GM10847 (cell line): Measurements from ENCODE around the gene WDFY3.

Source experiments
- POLR2A ChIP-seq: IDR thresholded peaks from 2 replicates; pipeline ENCODE4 v1.6.1; 2011; ENCODE audit not compliant: insufficient read length; ENCODE audit errors: extremely low read depth

Gene WDFY3

DNA sequence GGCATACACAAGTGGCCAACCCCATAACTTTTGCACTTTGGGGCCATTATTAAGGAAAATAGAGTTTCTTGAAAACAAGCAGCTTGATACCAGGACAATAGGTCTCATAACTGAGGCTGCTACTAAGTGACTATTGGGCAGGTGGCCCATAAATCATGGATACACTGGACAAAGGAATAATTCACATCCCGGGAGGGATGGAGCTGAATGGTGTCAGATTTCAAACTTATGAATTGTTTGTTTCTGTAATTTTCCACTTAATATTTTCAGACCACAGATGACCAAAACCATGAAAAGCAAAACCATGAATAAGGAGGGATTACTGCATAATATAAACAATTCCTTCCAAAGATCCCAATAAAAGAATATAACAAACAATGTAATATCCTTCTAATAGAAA, 114.4 kb downstream of the WDFY3 start:
- no peak for TF ChIP-seq POLR2A

DNA sequence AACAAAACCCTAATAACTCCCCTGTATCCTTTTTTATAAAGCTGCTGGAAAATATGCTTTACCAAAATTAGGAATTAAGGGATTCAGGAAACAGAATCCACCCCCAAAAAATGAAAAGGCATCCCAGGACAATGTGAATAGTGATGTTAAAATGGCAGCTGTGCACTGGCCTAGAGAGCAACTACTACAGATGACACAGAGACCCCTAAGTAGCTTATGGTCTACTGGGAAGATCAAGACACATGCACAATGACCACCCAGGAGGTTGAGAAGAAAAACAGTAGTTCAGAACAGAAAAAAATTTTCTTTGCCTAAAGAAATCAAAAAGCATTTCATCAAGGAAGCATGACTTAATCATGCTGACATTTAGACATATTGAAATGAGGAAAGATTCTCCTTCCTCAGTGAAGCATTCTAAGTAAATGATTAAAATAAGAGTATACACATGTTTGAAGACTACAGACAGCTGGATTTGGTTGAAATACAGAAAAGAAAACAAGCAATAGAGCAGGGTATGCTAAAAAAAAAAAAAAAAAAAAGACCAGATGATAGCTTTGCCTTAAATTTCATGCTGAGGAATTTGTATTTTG, 117.3 kb downstream of the WDFY3 start:
- TF ChIP-seq POLR2A: no peak

DNA sequence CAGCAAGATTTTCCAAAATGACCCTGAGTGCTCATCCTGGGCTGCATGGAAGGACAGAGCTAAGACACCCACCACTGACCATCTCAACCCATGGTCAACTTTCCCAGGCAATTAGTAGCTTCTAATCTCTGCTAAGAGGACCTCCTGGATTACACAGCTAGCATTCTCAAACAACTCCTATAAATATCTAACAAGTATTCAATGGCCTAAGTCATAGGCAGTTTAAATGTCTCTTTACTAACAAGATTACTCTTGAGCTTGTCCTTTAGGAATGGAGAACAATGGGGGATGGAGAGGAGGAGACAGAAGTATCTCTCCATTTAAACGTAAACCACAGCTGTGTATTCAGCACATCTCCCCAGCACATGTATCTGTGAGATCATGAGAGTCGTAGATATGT, 118.1 kb downstream of the WDFY3 start:
- TF ChIP-seq POLR2A: no peak

DNA sequence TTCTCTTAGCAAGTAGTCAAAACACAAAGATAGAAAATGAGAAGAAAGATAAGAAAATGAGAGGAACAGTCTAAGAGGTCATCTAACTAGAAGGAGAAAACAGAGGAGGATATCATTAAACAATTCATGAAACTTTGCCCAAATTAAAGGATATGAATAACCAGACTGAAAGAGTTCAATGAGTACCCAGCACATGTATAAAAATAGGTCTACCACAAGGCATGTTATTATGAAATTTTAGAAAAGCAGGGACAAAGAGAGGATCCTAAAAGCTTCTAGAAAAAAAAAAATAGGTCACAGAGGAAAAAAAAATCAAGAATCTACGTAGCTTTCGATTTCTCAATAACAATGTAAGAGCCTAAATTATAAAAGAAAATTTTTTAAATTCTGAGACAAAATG, 118.5 kb downstream of the WDFY3 start:
- TF ChIP-seq POLR2A: no peak

DNA sequence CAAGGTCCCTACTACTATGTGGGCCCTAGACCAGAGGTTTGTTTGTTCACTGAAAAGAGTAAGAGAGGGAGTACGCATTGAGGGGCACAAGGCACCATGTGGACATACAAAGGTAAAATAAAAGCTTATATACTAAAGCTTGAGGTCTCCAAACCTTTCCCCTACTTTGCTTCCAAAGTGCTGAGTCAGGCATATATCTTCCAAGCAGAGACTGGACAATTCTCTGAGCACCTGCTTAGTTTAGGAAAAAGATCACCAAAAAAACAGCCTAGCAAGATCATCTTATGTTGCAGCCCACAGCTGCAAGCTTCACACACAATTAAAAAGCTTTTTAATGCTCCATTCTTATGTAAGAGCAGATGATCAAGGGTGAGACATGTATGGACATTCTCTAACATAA, 119.5 kb downstream of the WDFY3 start:
- no peak for TF ChIP-seq POLR2A

DNA sequence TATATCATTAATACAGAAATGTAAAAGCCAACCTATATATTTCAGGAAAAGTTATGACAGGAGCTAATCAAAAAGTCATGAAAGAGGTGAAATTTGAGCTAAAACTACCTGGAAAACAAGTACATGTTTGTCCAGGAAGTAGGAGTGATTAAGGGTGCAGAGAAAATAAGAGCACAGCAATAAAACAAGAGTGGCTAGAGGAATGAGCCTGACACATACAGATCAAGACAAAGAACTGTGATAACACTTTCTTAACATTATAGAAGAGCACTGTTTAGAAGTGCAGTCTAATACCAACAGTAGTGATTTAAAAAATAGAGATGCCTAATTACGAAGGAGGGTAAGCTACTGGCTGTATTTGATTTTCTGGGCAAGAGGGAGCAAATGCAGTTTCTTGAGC, 125.1 kb downstream of the WDFY3 start:
- no peak for TF ChIP-seq POLR2A

DNA sequence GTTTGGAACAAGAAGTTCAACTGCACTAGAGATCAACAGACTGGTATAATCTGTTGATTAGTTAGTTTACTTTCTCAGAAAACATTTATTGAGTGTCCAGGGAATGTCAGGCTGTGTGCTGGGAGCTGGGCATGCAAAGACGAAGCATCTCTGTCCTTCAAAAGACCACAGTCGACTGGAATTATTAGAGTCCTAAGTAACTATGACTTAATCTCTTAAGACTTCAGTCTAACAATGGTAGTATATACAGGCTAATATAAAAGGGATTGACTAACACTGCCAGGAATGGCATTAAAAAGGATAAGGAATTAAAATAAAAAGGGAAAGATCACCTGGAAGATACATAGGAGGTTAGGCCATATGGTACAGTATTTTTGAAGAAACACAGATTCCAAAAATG, 128.7 kb downstream of the WDFY3 start:
- no peak for TF ChIP-seq POLR2A

DNA sequence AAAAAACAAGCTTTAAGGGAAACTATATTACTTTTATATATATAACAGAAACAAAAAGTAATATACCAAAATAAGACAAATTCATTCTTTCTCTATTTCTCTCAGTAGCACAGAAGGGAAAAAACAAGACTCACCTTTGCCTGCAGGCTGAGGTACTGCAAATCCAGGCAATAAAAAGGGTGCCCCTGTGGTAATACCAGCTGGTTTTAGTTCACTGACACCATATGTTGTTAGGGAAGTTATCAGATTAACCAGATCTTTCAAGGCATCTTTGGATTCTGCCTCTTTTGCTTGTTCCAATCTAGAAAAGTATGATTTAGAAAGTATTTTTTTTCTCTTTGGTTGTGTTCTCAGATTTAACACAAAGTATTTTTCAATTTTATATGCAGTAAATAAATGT, 139.8 kb downstream of the WDFY3 start:
- TF ChIP-seq POLR2A: no peak

DNA sequence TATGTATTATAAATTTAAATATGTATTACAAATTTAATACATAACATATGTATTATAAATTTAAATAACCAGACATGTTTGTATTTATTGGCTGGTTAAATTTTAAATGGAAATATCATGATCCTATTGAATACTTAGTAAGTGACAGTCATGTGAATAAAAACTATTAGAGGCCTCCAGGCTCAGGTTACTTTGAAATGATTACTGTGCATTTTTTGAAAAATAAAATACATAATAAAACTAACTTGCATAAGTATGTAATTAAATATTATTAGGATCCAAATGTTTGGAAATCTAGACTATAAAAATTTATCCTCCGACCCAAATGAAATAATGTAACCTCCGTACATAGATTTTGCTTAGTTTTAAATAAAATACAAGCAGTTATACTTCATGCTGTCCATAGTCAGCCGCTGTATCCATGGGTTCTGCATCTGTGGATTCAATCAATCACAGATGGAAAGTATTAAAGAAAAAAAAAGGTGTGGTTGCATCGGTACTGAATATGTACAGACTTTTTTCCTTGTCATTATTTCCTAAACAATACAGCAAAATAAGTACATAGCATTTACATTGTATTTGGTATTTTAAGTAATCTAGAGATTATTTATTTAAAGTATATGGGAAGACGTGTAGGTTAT, 140.7 kb downstream of the WDFY3 start:
- TF ChIP-seq POLR2A: no peak

DNA sequence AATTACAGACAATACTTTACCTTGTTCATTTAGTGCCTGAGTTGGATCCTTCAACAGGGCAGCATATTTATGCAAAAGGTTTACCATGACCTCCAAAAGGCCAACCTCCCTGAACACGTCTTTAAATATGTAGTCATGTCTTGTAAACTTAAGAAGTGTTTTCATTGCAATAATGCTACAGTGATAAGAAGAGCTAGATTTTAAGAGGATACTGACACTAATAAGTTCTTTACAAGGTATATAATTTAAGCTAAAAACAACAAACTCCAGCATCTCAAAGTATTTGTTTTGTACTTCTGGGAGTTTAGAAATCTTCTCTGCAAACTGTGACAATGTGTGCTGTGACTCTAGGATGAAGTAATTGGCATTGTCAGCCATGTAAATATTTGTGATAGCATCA, 145.4 kb downstream of the WDFY3 start:
- TF ChIP-seq POLR2A: no peak

DNA sequence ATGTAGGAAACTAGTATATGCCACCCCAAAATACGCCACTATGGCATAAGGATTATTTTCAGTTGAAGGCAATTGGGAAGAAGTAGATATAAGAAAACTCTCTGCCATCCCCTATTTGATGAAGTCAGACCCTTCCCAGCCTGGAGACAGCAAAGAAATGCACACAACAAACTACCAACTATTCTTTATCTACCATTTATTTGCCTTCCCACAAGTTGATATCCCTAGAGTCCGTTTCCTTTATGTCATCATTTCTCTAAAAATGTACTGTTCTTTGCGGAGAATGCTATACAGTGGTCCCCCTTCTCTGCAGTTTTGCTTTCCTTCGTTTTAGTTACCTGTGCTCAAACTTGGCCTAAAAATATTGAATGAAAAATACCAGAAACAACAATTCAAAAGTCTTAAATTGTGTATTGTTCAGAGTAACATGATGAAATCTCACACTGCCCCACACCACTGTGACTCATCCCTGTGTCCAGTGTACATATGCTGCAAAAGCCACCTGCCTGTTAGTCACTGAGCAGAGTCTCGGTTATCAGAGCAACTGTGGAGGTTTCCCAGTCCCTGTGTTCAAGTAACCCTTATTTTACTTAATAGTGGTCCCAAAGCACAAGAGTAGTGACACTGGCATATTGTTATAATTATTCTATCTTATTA, 152.3 kb downstream of the WDFY3 start:
- TF ChIP-seq POLR2A: no peak

DNA sequence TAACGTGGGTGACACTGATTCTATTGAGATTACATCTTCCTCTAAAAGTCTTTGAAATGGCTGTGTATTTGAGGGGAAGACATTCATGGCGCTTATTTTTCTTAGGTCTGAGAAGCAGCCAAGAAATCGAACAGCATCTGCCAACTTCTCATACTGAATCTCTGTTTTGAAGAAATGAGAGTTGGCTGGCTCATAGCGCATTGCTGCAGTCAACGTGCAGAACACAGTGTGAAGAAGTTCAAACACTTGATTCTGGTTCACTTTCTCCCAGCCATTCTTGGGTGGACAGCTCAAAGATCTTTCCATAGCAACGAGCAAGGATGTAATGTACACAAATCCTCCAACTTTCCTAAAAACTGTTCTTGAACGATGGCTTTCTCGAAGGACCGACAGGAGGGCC, 156.5 kb downstream of the WDFY3 start:
- TF ChIP-seq POLR2A: no peak

DNA sequence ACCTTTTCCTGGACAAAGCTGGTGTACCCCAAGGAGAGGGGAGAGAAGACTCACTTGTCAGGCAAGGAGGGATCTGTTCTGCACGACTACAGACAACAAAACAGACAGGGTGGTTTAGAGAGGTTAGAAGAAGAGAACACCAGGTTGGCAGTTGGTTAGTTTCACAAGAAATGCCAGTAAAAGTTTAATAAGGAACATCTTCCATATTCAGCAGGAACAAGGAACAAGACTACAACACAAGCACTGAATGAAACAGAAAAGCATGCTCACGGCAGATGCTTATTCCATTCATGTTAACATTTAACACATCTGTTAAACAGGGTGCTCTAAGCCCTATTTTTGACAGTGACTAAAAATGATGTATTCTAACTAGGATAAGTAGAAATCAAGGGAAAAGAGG, 158.2 kb downstream of the WDFY3 start:
- TF ChIP-seq POLR2A: no peak

DNA sequence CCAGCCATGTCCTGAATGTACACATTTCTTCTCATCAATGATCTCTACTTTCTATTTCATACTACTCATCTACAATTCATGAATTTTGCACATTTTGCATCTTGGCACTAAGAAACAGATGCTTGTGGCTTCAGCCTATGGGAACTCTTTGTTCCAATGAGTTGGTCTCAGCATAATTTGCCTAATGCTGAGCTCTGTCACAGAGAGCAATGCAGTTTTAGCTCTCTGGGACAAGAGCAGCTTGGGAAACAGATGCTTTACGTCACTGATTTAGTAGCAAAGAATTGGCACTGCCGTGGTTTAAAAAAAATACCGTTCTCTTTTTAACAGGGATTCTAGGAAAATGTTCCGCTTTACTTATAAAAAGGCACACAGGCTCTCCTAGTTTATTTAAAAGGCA, 162.4 kb downstream of the WDFY3 start:
- no peak for TF ChIP-seq POLR2A

DNA sequence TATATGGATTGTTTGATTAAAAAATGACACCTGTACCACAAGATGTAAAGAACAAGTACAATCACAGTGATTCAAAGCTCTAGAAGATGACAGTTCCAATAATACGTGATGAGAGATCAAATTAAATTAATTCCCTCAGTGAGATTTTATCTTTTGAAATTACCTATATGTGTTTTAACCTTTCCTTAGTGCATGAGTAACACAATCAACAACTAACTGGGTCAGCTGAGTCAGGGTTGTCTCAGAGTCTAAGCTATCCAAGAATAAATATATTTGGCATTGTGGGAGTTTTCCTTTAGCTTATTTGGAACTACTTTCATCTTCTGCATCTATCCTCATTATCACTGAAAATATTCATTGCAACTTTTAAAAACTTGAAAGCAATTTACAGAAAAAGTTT, 162.8 kb downstream of the WDFY3 start:
- TF ChIP-seq POLR2A: no peak

DNA sequence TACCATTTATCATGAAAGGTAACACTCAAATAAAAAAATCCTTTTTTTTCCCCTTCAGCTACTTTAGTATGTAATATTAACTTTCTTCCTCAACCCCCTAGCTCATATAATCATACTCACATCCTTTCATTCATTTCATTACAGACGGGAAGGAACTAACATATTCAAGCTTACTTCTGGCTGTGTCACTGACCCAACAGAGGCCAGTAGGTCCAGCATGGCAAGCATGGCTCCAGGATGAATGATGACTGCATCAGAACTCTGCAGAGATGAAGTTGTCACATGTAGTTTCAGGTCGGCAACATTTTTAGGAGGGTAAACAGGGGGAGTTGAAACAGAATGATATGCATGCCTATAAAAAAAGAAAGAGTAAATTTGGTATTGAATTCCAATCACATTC, 163.4 kb downstream of the WDFY3 start:
- no peak for TF ChIP-seq POLR2A

DNA sequence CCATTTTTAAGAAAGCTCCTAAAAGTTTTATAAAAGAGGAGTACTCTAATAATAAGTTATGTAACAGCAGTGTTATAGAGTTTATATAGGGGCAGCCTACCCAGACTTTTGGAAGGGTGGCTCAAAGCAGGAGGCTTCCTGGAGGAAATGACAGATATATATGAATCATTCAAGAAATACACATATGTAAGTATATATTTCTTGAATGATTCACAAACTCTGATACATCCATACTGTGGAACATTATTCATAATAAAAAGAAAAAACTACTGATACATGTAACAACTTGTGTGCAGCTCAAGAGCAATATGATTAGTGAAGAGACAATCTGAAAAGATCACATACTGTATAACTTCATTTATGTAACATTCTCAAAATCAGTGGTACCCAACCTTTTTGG, 166.2 kb downstream of the WDFY3 start:
- no peak for TF ChIP-seq POLR2A
